NCI-H2227 treated with DMSO at 0.1 percent for 48 hours (cell line): ENCODE results near the gene PAQR4.
A peak's percentile ranks its signal among the peaks of the same experiment; 100 is the strongest.
"Not testable (repeated sequence)": the region's sequence is repeated elsewhere in the genome, so short reads cannot be mapped to it uniquely, and the experiment has no call there.

Experiments used
- DNase-seq: peaks from one replicate; lab custom pipeline; 2025; lab: John Stamatoyannopoulos, UW

PAQR4 gene

DNA sequence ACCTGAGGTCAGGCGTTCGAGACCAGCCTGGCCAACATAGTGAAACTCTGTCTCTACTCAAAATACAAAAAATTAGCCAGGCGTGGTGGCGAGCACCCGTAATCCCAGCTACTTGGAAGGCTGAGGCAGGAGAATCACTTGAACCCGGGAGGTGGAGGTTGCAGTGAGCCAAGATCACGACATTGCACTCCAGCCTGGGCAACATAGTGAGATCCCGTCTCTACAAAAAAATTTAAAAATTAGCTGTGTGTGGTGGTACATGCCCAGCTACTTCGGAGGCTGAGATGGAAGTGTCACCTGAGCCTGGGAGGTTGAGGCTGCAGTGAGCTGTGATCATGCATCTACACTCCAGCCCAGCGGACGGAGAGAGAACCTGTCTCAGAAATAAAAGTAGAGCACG, 25.4 kb upstream of the PAQR4 start:
- not testable (repeated sequence) for DNase-seq

DNA sequence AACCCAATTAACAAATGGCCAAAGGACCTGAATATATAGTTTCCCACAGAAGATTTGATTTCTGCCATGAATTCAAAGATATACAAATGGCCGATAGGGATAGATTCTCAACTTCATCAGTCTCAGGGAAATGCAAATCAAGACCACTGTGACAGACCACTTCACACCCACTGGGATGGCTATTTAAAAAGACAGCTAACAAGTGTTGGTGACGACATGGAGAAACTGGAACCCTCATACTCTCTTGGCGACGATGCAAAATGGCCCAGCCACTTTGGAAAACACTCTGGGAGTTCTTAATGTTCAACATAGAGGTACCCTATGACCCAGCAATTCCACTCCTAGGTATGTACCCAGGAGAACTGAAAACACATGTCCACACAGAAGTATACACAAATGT, 22.5 kb upstream of the PAQR4 start:
- DNase-seq: no peak

DNA sequence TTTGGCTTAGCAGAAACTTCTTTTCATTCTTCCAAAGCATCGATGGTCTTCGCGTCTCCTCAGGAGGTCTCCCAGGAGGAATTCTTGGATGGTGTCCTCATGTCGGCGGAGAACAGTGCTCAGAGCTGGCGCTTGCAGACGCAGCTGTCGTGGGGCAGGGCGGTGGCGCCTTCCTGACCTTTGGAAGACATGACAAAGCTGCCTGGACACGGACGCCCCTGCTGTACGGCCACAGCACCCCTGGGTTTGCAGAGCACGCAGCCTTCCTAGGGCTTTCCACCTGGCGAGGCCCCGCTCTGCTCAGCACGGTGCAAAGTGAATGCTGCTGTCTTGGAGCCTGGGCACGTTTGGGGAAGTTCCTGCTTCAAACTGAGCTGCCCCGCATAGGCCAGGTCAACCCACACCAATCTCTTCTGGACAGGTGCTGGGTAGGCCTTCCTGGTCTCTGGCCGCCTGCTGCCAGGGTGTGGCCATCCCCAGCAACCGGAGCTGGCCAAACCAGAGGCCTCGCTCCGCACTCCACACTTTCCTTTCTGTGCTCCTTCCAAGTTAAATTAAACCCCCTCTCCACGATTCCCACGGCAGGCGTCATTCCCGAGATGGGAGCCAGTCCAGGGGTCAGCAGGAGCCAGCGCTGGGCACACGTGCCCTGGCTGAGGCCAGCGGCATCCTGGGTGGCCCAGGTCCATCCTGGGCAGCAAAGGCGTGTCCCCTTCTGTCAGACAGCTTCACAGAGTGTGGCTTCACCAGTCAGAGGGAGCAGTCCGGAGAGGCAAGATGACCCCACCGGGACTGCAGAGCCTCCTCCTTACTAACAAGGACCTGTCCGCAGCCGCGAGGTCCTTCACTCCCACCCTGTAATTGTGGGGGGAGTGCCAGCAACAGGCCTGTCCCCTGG, 20.1 kb upstream of the PAQR4 start:
- no peak for DNase-seq

DNA sequence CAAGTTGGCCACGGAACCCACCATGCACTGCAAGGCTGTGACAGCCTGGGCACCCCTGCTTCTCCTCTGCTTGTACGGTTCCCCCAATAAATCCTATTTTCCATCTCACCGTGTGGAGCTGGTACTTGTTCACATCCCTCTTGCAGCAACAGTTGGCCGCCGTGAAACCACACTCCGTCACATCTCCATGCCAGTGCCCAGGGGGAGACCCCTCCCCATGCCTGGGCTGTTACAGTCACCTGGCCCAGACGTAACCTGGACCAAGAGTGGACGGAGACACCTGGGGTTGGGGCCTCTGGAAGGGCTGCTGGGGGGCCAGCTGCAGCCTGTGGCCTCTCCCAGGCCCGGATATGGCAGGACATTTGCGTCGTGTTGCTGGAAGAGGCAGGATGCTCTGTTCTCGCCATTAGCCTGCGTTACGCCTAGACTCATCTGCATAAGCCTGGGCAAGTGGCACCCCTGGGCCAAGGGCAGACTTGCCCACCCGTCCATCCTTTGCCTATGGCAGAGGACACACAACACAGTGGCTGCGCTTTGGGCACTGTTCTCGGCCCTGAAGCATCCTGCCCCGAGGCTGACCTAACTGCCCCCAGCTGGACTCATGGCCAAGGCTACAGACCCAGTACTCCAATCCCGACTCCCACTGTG, 19.3 kb upstream of the PAQR4 start:
- DNase-seq: no peak

DNA sequence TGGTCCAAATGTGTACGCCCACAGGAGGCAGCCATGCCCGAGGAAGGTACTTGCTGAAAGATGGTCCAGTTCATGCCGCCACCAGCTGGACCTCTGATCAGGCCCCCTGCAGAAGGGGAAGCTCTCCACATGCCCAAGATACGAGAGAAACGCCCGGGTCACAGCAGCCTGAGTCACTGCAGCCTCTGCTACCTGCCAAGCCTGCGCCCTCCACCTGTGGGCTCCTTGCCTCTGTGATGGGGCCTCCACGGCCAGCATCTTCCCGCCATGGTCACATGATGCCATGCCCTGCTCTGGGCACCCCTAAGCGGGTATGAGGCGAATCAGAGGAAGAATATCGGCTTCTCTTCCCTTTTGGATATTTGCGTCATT, 18.8 kb upstream of the PAQR4 start:
- DNase-seq: no peak

- DNase-seq: no peak
Measured at GRCh38 chr16:2950773-2951172, 18.4 kb upstream of the PAQR4 start.

GRCh38 chr16:2952679-2953078, 16.5 kb upstream of the PAQR4 start:
- DNase-seq: peak; percentile 8

- no peak for DNase-seq
Measured at GRCh38 chr16:2953706-2954627, 15.2 kb upstream of the PAQR4 start.

DNA sequence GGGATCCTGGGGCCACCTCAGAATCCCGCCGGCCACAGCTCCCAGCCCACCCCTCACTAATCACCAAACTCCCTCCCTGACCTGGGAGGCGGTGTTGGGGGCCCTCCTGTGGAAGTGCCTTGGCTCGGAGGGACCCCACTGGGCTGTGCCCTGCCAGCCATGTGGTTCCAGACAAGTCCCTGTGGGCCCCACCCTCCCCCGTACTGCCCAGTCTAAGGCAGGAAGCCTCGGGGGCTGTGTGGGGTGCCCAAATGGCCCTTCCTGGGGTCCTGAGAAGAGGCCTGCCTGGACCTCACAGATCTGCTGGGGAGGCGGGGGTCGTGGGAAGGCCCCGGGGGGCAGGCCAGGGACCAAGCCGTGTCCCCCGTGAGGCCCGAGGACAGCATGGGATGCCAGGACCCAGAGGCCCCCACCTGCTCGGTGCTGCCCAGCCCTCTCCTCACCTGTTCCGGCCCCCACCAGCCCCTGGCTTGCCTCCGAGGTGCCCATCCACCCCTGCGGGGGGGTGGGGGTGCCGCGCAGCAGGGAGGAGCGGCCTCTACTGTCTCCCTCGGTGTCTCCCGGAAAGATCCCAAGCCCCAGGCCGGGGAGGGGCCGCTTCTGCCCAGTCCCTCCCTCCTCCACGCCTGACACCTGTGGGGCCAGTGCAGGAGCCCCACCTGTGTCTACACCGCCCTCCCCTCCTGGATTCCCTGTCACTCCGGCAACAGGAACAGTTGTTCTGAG, 14.3 kb upstream of the PAQR4 start:
- no peak for DNase-seq

DNA sequence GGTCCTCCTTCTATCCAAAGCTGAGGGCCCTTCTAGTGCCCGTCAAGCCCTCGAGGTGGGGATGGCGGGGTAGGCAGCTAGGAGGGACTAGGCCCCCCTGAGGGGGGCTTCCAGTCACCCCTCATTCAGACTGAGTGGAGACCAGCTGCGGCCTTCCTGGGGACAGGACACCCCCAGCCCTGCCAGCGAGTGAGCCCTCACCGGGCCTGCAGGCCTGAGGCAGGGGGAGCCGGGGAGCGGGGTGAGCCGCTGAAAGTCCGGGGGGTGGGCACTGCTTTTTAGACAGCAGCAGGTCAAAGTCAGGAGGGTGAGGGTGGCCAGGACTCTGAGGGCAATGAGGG, 13.7 kb upstream of the PAQR4 start:
- no peak for DNase-seq

DNA sequence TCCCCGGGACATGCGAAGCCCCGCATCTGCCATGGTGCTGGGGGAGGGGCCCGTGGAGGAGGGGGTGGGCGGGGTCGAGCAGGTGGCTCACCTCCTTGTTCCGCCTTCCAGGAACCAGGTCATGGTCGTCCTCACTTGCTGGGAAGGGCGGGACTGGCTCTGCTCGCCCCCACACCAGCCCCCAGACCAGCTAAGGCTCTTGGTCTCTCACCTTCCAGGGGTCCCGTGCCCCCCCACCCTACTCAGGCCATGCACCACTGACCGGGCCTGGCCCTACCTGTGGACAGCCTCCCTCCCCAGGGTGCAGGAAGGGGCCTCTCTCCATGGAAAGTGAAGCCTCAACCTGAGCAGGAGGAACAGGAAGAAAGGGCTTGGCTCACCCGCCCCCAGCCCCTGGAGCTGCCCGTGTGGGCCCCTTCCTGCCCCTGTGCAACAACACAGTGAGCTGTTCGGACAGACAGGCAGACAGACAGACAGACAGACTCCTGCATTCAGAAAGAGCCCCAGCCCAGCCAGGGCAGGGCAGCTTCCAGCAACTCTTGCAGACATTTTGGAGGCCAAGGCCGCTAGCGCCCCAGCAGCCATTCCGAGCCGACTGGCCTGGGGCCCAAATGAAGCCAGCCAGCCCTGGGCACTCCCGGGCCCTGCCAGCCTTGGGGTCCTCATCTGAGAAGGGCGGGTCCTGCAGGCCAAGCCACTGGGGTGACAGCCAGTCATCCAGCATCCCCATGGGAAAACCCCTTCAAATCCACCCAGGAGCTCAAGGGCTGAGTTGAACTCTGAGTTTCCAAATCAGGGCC, 13.2 kb upstream of the PAQR4 start:
- no peak for DNase-seq

- DNase-seq: no peak
Measured at GRCh38 chr16:2956579-2956956, 12.6 kb upstream of the PAQR4 start.

DNA sequence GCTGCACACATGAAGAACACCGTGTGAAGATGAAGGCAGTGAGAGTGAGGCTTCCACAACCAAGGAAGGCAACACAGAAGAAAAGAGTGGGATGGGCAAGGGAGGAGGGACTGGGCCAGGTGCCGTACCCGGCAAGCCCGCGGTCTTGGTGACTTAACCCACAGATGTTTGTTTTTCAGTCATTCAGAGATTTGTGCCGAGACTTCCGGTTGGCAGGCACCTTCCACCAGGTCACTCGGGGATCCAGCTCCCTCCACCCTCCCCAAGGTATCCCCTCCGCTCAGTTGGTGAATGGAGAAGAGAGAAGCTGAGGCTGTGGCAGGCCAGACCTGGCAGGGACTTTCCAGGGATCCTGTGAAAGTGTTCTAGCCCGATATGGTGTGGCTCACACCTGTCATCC, 9.9 kb upstream of the PAQR4 start:
- no peak for DNase-seq

DNA sequence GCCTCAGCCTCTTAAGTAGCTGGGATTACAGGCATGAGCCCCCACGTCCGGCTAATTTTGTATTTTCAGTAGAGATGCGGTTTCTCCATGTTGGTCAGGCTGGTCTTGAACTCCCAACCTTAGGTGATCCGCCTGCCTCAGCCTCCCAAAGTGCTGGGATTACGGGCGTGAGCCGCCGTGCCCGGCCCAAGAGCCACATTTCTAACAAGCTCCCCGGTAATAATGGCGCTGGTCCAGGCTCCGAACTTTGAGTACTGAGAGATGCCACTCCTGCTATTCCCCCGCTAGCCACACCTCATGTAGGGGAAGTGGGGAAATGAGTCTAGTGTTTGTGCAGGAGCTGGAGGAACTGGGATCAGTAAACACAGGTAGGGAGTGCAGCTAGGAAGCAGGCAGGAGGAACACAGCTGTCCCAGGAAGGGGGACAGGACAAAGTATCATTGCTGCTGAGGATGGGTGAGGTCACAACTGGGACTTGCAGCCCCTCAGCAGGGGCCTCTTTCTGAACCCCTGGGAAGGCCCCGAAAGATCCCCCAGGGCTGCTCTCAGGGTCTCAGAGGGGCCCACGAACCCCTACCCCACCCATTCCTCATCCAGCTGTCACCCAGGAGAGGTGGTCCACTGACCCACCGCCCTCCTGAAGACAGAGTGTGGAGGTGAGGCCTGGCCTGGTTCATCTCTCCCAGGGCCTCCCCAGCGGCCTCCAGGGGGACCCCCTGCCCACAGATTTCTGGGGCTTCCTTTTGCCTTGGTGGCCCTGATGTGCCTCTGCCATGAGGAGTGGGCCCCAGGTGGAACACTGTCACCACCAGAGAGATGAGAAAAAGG, 8.8 kb upstream of the PAQR4 start:
- DNase-seq: no peak

DNA sequence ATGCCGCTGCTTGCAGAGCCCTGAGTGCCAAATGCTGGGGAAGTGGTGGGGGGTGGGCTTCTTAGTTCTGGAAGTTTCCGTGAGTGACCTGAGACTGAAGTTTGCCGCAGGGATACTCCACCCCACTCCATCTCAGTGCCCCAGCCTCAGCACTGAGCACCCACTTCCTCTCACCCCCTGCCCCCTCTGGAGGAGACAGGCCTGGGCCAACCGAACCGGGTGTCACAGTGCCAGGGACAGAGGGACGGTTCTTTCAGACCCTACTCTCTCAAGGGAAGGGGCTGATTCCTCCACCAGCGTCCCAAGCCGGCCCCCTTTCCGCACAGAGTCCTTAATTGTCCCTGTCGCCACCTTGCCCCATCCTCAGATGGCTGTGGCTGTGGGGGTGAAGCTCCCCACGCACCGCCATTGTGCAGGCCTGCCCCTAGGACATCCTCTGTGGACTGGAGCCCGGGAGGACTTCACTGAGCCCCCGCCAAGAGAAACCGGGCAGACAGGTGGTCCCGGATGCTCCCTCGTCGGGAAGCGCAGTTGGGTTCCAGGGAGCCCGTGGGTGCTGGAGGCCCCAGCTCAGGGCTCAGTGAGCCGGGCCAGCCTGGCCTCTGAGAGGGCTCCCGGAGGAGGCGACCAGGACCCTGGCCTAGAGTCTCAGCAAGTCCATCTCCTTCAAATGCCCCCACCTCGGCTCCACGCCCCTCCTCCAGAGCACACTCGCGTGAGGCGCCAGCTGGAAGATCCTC, 6.6 kb upstream of the PAQR4 start:
- no peak for DNase-seq

DNA sequence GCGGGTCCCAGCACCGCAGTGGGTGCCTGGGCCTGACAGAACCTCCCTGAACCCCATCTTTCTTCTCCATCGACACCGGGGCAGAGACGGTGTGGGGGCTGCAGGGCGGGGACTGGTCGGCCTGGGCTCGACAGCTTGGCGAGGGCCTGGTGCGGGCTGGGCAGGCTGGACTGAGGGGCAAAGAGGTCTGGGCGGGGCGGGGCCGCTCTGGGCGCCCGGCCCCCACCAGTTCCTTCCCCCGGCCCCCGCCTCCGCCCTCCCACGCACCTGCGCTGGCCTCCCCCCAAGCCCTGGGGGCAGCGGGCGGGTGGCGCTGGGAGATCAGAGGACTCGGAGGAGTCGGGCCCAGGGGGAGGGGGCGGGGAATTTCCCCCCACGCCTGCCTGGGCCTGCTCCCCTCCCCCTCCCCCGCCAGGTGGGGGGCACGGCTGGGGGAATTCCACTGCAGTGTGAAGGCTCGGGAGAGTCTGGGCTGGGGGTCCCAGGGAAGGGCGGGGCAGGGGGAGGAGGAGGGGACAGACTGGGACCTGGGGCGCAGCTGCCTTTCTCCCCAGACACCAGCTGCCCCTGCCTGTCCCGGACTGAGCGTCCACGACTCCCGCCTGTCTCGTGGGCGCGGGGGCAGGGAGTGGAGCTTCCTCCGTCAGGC, 6.0 kb upstream of the PAQR4 start:
- DNase-seq: peak; percentile 18

DNA sequence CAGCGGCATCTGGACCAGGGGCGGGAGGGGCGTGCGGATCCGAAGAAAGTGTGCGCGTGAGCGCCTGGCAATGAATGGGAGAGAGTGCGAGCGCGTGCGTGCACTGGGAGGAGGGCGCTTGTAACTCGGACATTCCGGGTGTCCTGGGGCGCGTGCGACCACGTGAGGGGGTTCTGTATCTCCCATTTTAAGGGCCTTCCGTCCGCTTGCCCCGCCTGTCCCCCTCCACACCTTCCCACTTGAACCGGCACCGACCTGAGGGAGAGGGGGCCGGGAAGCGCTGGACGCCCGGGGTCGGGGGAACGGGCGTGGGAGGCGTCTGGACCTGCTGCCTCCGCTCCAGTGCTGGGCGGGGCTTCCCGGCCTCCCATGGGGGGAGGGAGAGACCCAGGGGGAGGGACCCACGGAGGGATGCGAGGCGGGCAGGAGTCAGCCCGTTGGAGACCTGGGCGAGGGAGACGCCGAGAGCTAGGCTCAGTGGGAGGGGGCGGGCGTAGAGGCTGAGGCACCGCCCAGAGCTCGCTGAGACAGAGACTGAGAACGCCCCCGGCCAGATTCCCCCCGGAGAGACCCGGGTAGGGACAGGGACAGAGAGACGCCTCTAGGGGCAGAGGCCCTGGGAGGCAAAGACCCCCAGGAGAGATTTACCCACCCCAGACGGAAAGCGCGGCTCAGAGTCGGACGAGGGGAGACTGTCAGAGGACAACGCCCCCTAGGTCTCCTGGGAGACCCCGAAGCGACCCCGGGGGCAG, 5.2 kb upstream of the PAQR4 start, which contains the start of gene KREMEN2:
Gene KREMEN2, plus strand, starts transcription at position 553 of the 752 bp plus-strand sequence. CDS start 246 bp downstream, outside the sequence.
- peak; percentile 77 for DNase-seq
